H7 (cell line): Measurements from ENCODE around the gene ISM1. TPM values are rescaled to one million over a fixed set of nuclear protein-coding genes. Genes with fewer than 3 reads are reported as not detected.
A peak's percentile ranks its signal among the peaks of the same experiment; 100 is the strongest.

Source experiments
- DNase-seq: peaks from one replicate; pipeline ENCODE4 v3.0.0; 2012
- H3K27me3 ChIP-seq: 2 replicates; pipeline ENCODE4 v1.6.0; 2011; ENCODE audit warnings: mild to moderate bottlenecking, low read length; ENCODE audit not compliant: control insufficient read depth, insufficient read depth
- H3K36me3 ChIP-seq: replicated peaks from 2 replicates; pipeline ENCODE4 v1.5.1; 2011; ENCODE audit warnings: low read length; ENCODE audit not compliant: control insufficient read depth, insufficient read depth
- H3K4me3 ChIP-seq: 2 replicates; pipeline ENCODE4 v1.5.1; 2011; ENCODE audit warnings: low read depth, mild to moderate bottlenecking, control low read depth, low read length, moderate library complexity; ENCODE audit not compliant: insufficient read depth
- total RNA-seq: library from RNA; depleted of rRNA; stranded (reverse); fragments of >200 nt; shearing (Covaris generic); gene quantifications from 2 replicates; pipeline ENCODE4 v1.2.3, GENCODE V29; 2014

ISM1 gene
- total RNA-seq, 1 experiment from 2014 or later, result not detected

- Histone ChIP-seq H3K27me3 (no peaks in the 10 kb centered on the region), H3K4me3 (no peak overlapping the region), H3K36me3 (no peaks in the 10 kb centered on the region)
- DNase-seq, result no peak
These were observed 97.9 kb downstream of the ISM1 start for GRCh38 chr20:13318871-13319521.

- H3K27me3 ChIP-seq, result no peaks in the 10 kb centered on the region
- DNase-seq, result no peak
- H3K36me3 ChIP-seq, result no peaks in the 10 kb centered on the region
- H3K4me3 ChIP-seq, result no peak overlapping the region
These were observed 99.6 kb downstream of the ISM1 start for GRCh38 chr20:13320702-13321101.

- Histone ChIP-seq H3K27me3 (no peaks in the 10 kb centered on the region), H3K4me3 (no peak overlapping the region), H3K36me3 (no peaks in the 10 kb centered on the region)
- DNase-seq, result no peak
These were observed 100.3 kb downstream of the ISM1 start for GRCh38 chr20:13321416-13321815.

- no peaks in the 10 kb centered on the region for H3K27me3 ChIP-seq
- H3K4me3 ChIP-seq, result no peak overlapping the region
- no peak for DNase-seq
- H3K36me3 ChIP-seq, result no peaks in the 10 kb centered on the region
These were observed 101.1 kb downstream of the ISM1 start for GRCh38 chr20:13322198-13322597.

GRCh38 chr20:13322621-13323020, 101.5 kb downstream of the ISM1 start:
- no peak for DNase-seq
- no peaks in the 10 kb centered on the region for H3K36me3 ChIP-seq
- H3K27me3 ChIP-seq, result no peaks in the 10 kb centered on the region
- H3K4me3 ChIP-seq, result no peak overlapping the region

GRCh38 chr20:13325033-13325432, 104.0 kb downstream of the ISM1 start:
- Histone ChIP-seq H3K27me3 (no peaks in the 10 kb centered on the region), H3K4me3 (no peak overlapping the region), H3K36me3 (no peaks in the 10 kb centered on the region)
- DNase-seq, result peak; percentile 62

- H3K36me3 ChIP-seq, result no peaks in the 10 kb centered on the region
- DNase-seq, result no peak
- no peak overlapping the region for H3K4me3 ChIP-seq
- no peaks in the 10 kb centered on the region for H3K27me3 ChIP-seq
These were observed 104.8 kb downstream of the ISM1 start for GRCh38 chr20:13325796-13326340.

- Histone ChIP-seq H3K36me3 (no peaks in the 10 kb centered on the region), H3K4me3 (no peak overlapping the region), H3K27me3 (no peaks in the 10 kb centered on the region)
- no peak for DNase-seq
These were observed 110.5 kb downstream of the ISM1 start for GRCh38 chr20:13331536-13331935.

GRCh38 chr20:13333036-13333435, 112.0 kb downstream of the ISM1 start:
- Histone ChIP-seq H3K36me3 (no peaks in the 10 kb centered on the region), H3K27me3 (no peaks in the 10 kb centered on the region), H3K4me3 (no peak overlapping the region)
- DNase-seq, result no peak

GRCh38 chr20:13333793-13334192, 112.7 kb downstream of the ISM1 start:
- H3K27me3 ChIP-seq, result no peaks in the 10 kb centered on the region
- DNase-seq, result no peak
- H3K36me3 ChIP-seq, result no peaks in the 10 kb centered on the region
- H3K4me3 ChIP-seq, result no peak overlapping the region

- no peaks in the 10 kb centered on the region for H3K27me3 ChIP-seq
- no peak for DNase-seq
- H3K4me3 ChIP-seq, result no peak overlapping the region
- H3K36me3 ChIP-seq, result no peaks in the 10 kb centered on the region
These were observed 115.4 kb downstream of the ISM1 start for GRCh38 chr20:13336308-13337089.

GRCh38 chr20:13337090-13337784, 116.2 kb downstream of the ISM1 start:
- H3K4me3 ChIP-seq, result no peak overlapping the region
- no peak for DNase-seq
- no peaks in the 10 kb centered on the region for H3K27me3 ChIP-seq

GRCh38 chr20:13338097-13338661, 117.1 kb downstream of the ISM1 start:
- DNase-seq, result no peak
- Histone ChIP-seq H3K27me3 (no peaks in the 10 kb centered on the region), H3K36me3 (no peaks in the 10 kb centered on the region), H3K4me3 (no peak overlapping the region)

More at GRCh38 chr20:13337090-13337784, 116.2 kb downstream of the ISM1 start:
- no peaks in the 10 kb centered on the region for H3K36me3 ChIP-seq

GRCh38 chr20:13338999-13339411, 117.9 kb downstream of the ISM1 start:
- DNase-seq, result no peak
- no peak overlapping the region for H3K4me3 ChIP-seq
- no peaks in the 10 kb centered on the region for H3K36me3 ChIP-seq
- H3K27me3 ChIP-seq, result no peaks in the 10 kb centered on the region
